ENCODE results near the gene PRDM1.

PRDM1 gene

GRCh38 chr6:106090001-106090400 is 3.9 kb downstream of the PRDM1 start:
- peak; percentile 28 for TF ChIP-seq CTCF (conservative IDR thresholded peaks at IDR 0.05; ENCODE audit: control insufficient read depth, insufficient read depth, low read depth, low read length)
- DNase-seq (ENCODE audit: low read depth), result peak; percentile 72
- peak overlapping the region; percentile 16 for H3K4me3 ChIP-seq (ENCODE audit: control insufficient read depth, low read depth, low read length)

GRCh38 chr6:106092279-106092678 is 6.1 kb downstream of the PRDM1 start:
- H3K4me3 ChIP-seq (ENCODE audit: control insufficient read depth, low read depth, low read length), result no peak overlapping the region
- no peak for TF ChIP-seq CTCF (conservative IDR thresholded peaks at IDR 0.05; ENCODE audit: control insufficient read depth, insufficient read depth, low read depth, low read length)
- no peak for DNase-seq (ENCODE audit: low read depth)

- H3K4me3 ChIP-seq (ENCODE audit: control insufficient read depth, low read depth, low read length), result no peak overlapping the region
- TF ChIP-seq CTCF (conservative IDR thresholded peaks at IDR 0.05; ENCODE audit: control insufficient read depth, insufficient read depth, low read depth, low read length), result no peak
- no peak for DNase-seq (ENCODE audit: low read depth)
Measured at GRCh38 chr6:106094261-106094963, 8.3 kb downstream of the PRDM1 start.

- DNase-seq (ENCODE audit: low read depth), result no peak
- H3K4me3 ChIP-seq (ENCODE audit: control insufficient read depth, low read depth, low read length), result no peak overlapping the region
- TF ChIP-seq CTCF (conservative IDR thresholded peaks at IDR 0.05; ENCODE audit: control insufficient read depth, insufficient read depth, low read depth, low read length), result no peak
Measured at GRCh38 chr6:106094964-106095335, 8.8 kb downstream of the PRDM1 start.

- DNase-seq (ENCODE audit: low read depth), result peak; percentile 82
- H3K4me3 ChIP-seq (ENCODE audit: control insufficient read depth, low read depth, low read length), result peak overlapping the region; percentile 69
- TF ChIP-seq CTCF (conservative IDR thresholded peaks at IDR 0.05; ENCODE audit: control insufficient read depth, insufficient read depth, low read depth, low read length), result no peak
Measured at GRCh38 chr6:106097411-106098231, 11.5 kb downstream of the PRDM1 start.

GRCh38 chr6:106098383-106099234 is 12.5 kb downstream of the PRDM1 start:
- H3K4me3 ChIP-seq (ENCODE audit: control insufficient read depth, low read depth, low read length), result peak overlapping the region; percentile 69
- no peak for TF ChIP-seq CTCF (conservative IDR thresholded peaks at IDR 0.05; ENCODE audit: control insufficient read depth, insufficient read depth, low read depth, low read length)
- peak; percentile 86 for DNase-seq (ENCODE audit: low read depth)

Measured in fibroblast of mammary gland (primary cell).